Bronchial epithelial cell (primary cell): ENCODE data around the gene ANO6. TPM values are rescaled to one million over a fixed set of nuclear protein-coding genes. Genes with fewer than 3 reads are reported as not detected.

Experiments used
- DNase-seq: peaks from one replicate; pipeline ENCODE4 v3.0.0-alpha.2; 2010; ENCODE audit warnings: low read depth
- FAIRE-seq: peaks from 2 replicates; lab custom pipeline; 2011; peaks lifted over from hg19 to GRCh38; lab: Jason Lieb, UNC
- H3K27me3 ChIP-seq: 2 replicates; pipeline ENCODE4 v1.5.1; 2011; ENCODE audit warnings: low read length; ENCODE audit not compliant: control insufficient read depth, insufficient read depth
- H3K36me3 ChIP-seq: 2 replicates; pipeline ENCODE4 v1.5.1; 2011; ENCODE audit warnings: low read length; ENCODE audit not compliant: control insufficient read depth, insufficient read depth
- H3K4me3 ChIP-seq: 2 replicates; pipeline ENCODE4 v1.5.1; 2011; ENCODE audit warnings: mild to moderate bottlenecking, low read depth, low read length, control low read depth
- CTCF ChIP-seq: IDR thresholded peaks from 2 replicates; pipeline ENCODE4 v1.5.1; 2011; ENCODE audit warnings: mild to moderate bottlenecking, moderate library complexity, low read length, control low read depth, inconsistent platforms; ENCODE audit not compliant: insufficient read depth, severe bottlenecking
- total RNA-seq: library from RNA; depleted of rRNA; stranded (reverse); fragments of >200 nt; gene quantifications from 2 replicates; pipeline ENCODE4 v1.2.1, GENCODE V29; 2014

The ANO6 gene
- total RNA-seq, 1 donor from 2014 or later, result 23.2 TPM

DNA sequence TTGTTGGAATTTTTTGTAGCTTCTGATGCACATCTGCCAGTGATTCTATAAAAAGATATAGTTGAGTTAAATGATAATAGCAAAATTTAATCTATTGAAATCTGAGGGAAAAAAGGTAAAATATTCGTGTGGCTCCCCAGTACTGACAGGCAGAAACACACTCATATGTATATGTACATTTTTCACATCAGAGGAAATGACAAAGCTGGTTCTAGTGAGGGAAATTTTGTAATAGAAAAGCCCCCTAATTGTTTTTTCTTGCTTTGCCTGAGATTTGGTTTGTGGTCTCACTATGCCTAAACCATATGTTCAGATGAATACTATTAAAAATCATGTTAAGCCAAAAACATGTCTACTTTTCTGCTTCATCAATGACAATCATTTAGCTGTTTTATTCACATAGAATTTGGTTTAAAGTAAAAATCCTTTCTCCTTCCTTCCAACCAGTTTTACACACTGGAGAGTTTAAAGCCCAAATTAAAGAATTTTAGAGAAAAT, 203.5 kb downstream of the ANO6 start:
- H3K4me3 ChIP-seq, result no peak overlapping the region
- no peak for TF ChIP-seq CTCF
- H3K36me3 ChIP-seq, result peaks cover 5% of the 10 kb centered on the region
- H3K27me3 ChIP-seq, result no peaks in the 10 kb centered on the region
- DNase-seq (no peak), FAIRE-seq (no peak)

GRCh38 chr12:45421736-45422135, 205.8 kb downstream of the ANO6 start:
- FAIRE-seq (no peak), DNase-seq (no peak)
- Histone ChIP-seq H3K27me3 (no peaks in the 10 kb centered on the region), H3K4me3 (no peak overlapping the region), H3K36me3 (peaks cover 7% of the 10 kb centered on the region)
- no peak for TF ChIP-seq CTCF

GRCh38 chr12:45423931-45424330, 208.0 kb downstream of the ANO6 start:
- DNase-seq (no peak), FAIRE-seq (no peak)
- Histone ChIP-seq H3K4me3 (no peak overlapping the region), H3K27me3 (no peaks in the 10 kb centered on the region), H3K36me3 (peaks cover 7% of the 10 kb centered on the region)
- no peak for TF ChIP-seq CTCF

DNA sequence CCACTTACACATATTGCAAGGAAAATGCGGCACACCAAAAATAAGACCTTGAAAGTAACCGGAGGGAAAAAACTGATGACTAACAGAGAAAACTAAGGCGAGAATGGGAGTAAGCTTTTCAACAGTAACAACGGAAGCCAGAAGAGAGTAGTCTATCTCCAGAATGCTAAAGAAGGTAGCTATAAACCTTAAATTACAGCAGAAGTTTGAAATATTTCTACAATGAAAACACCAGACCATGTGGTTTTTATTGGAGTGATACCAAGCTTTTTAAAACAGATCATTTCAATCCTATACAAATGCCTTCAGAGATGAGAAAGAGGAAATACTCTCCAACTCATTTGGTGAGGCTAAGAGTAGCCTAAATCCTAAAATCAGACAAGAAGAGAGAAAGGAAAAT, 209.5 kb downstream of the ANO6 start:
- Histone ChIP-seq H3K4me3 (no peak overlapping the region), H3K27me3 (no peaks in the 10 kb centered on the region), H3K36me3 (peaks cover 7% of the 10 kb centered on the region)
- TF ChIP-seq CTCF, result no peak
- DNase-seq, result no peak
- FAIRE-seq, result no peak

- DNase-seq (no peak), FAIRE-seq (no peak)
- TF ChIP-seq CTCF, result no peak
- Histone ChIP-seq H3K27me3 (no peaks in the 10 kb centered on the region), H3K4me3 (no peak overlapping the region), H3K36me3 (peaks cover 5% of the 10 kb centered on the region)
These were observed 210.4 kb downstream of the ANO6 start for GRCh38 chr12:45426294-45426693.

- TF ChIP-seq CTCF, result no peak
- Histone ChIP-seq H3K4me3 (no peak overlapping the region), H3K27me3 (no peaks in the 10 kb centered on the region), H3K36me3 (peaks cover 5% of the 10 kb centered on the region)
- DNase-seq (no peak), FAIRE-seq (peak; percentile 36)
These were observed 211.1 kb downstream of the ANO6 start for GRCh38 chr12:45427042-45427441.
